Inflammatory macrophage (primary cell): ENCODE measurements around the gene ATP1B4.

Source experiments
- DNase-seq, 2 donors: peaks; one replicate each; pipeline ENCODE4 v3.0.0-alpha.2; 2020 to 2022

ATP1B4 gene

GRCh38 chrX:120377179-120377578 is 15.3 kb downstream of the ATP1B4 start:
- no peak for DNase-seq

GRCh38 chrX:120377715-120378114 is 15.8 kb downstream of the ATP1B4 start:
- DNase-seq: no peak

GRCh38 chrX:120378570-120378969 is 16.7 kb downstream of the ATP1B4 start:
- no peak for DNase-seq

GRCh38 chrX:120379937-120380681 is 18.2 kb downstream of the ATP1B4 start:
- DNase-seq: no peak

- DNase-seq: peak in 1 of 2 donors; percentile 1
These were observed 18.8 kb downstream of the ATP1B4 start for GRCh38 chrX:120380699-120381098.

GRCh38 chrX:120401301-120401700 is 39.4 kb downstream of the ATP1B4 start:
- no peak for DNase-seq

GRCh38 chrX:120402369-120402768 is 40.5 kb downstream of the ATP1B4 start:
- DNase-seq: no peak

GRCh38 chrX:120406638-120407037 is 44.7 kb downstream of the ATP1B4 start:
- DNase-seq: no peak

GRCh38 chrX:120408168-120408567 is 46.3 kb downstream of the ATP1B4 start:
- DNase-seq: no peak

GRCh38 chrX:120419463-120419862 is 57.6 kb downstream of the ATP1B4 start:
- DNase-seq: no peak

- DNase-seq: no peak
These were observed 64.7 kb downstream of the ATP1B4 start for GRCh38 chrX:120426599-120426998.

- no peak for DNase-seq
These were observed 66.4 kb downstream of the ATP1B4 start for GRCh38 chrX:120428309-120428708.

- no peak for DNase-seq
These were observed 68.1 kb downstream of the ATP1B4 start for GRCh38 chrX:120429776-120430540.
